OCI-LY1 (cell line): ENCODE measurements around the gene LSM4.

Experiments used
- H2AFZ ChIP-seq: fragments of 200-600 bp; sonication (generic), shearing (Covaris generic); 2 replicates; pipeline ENCODE4 v1.6.0; 2014; ENCODE audit warnings: antibody characterized with exemption, mild to moderate bottlenecking, low read length
- H3F3A ChIP-seq: fragments of 200-600 bp; sonication (generic), shearing (Covaris generic); 2 replicates; pipeline ENCODE4 v1.6.0; 2014; ENCODE audit warnings: mild to moderate bottlenecking, antibody characterized with exemption, low read length, moderate library complexity; ENCODE audit not compliant: insufficient read depth
- H3K27ac ChIP-seq: fragments of 200-600 bp; sonication (generic); 2 replicates; pipeline ENCODE4 v1.5.1; 2014; ENCODE audit warnings: low read length, mixed run types, mild to moderate bottlenecking, low read depth; ENCODE audit not compliant: poor library complexity, severe bottlenecking
- H3K27me3 ChIP-seq: fragments of 200-600 bp; sonication (generic); 2 replicates; pipeline ENCODE4 v1.6.0; 2014; ENCODE audit warnings: antibody characterized with exemption, mild to moderate bottlenecking, low read length, moderate library complexity; ENCODE audit not compliant: insufficient read depth
- H3K36me3 ChIP-seq: fragments of 200-600 bp; sonication (generic); 2 replicates; pipeline ENCODE4 v1.6.1; 2014; ENCODE audit warnings: mild to moderate bottlenecking, antibody characterized with exemption, low read length, moderate library complexity, mixed read lengths; ENCODE audit not compliant: insufficient read depth
- H3K4me1 ChIP-seq: fragments of 200-600 bp; sonication (generic); 2 replicates; pipeline ENCODE4 v1.5.1; 2014; ENCODE audit warnings: mild to moderate bottlenecking, low read length, moderate library complexity; ENCODE audit not compliant: insufficient read depth, severe bottlenecking
- H3K4me2 ChIP-seq: fragments of 200-600 bp; sonication (generic), shearing (Covaris generic); 2 replicates; pipeline ENCODE4 v1.6.1; 2014; ENCODE audit warnings: low read length
- H3K4me3 ChIP-seq: fragments of 200-600 bp; sonication (generic); 2 replicates; pipeline ENCODE4 v1.5.1; 2014; ENCODE audit warnings: low read length, low read depth, mild to moderate bottlenecking, mixed read lengths; ENCODE audit not compliant: poor library complexity, severe bottlenecking
- H3K79me2 ChIP-seq: fragments of 200-600 bp; shearing (Covaris generic); 2 replicates; pipeline ENCODE4 v1.6.1; 2016; ENCODE audit warnings: mixed run types, low read length, mixed read lengths; ENCODE audit not compliant: insufficient read depth
- H3K9ac ChIP-seq: fragments of 200-600 bp; sonication (generic), shearing (Covaris generic); 2 replicates; pipeline ENCODE4 v1.6.1; 2014; ENCODE audit warnings: mild to moderate bottlenecking, low read length, mixed read lengths
- H3K9me2 ChIP-seq: fragments of 200-600 bp; sonication (generic), shearing (Covaris generic); 2 replicates; pipeline ENCODE4 v1.6.1; 2014; ENCODE audit warnings: low read depth, mild to moderate bottlenecking, low read length, mixed read lengths
- H3K9me3 ChIP-seq: fragments of 200-600 bp; shearing (Covaris generic); 2 replicates; pipeline ENCODE4 v1.6.1; 2014; ENCODE audit warnings: low read length, mixed read lengths
- H4K20me1 ChIP-seq: fragments of 200-600 bp; sonication (generic), shearing (Covaris generic); 2 replicates; pipeline ENCODE4 v1.6.0; 2016; ENCODE audit warnings: mild to moderate bottlenecking, low read length; ENCODE audit not compliant: insufficient read depth
- EZH2 ChIP-seq: fragments of 200-600 bp; sonication (generic), shearing (Covaris generic); IDR thresholded peaks from 2 replicates; pipeline ENCODE4 v1.8.0; 2017; ENCODE audit warnings: borderline replicate concordance, mixed run types, mild to moderate bottlenecking, antibody characterized with exemption, low read length, moderate library complexity, mixed read lengths
- TF ChIP-seq, protein P1 (sequence below): fragments of 200-600 bp; sonication (generic), shearing (Covaris generic); IDR thresholded peaks from 2 replicates; pipeline ENCODE4 v1.5.1; 2017; ENCODE audit warnings: mild to moderate bottlenecking, antibody characterized with exemption, low read length, moderate library complexity, mixed read lengths

Gene LSM4

GRCh38 chr19:18322759-18323460 is at the start of gene LSM4:
TSS of gene LSM4 (minus strand) at chr19:18323076. CDS start at chr19:18323020, 56 bp downstream.
- no peaks in the 10 kb centered on the region for H3K9me3 ChIP-seq
- H2AFZ ChIP-seq = peak within 1 kb of the TSS; percentile 73

GRCh38 chr19:18368504-18369222 is 45.8 kb upstream of the LSM4 start:
- no peak overlapping the region for H3K27ac ChIP-seq
- H2AFZ ChIP-seq = no peak overlapping the region
- H3K79me2 ChIP-seq = no peaks in the 10 kb centered on the region
- H3K36me3 ChIP-seq = no peaks in the 10 kb centered on the region
- H4K20me1 ChIP-seq = no peaks in the 10 kb centered on the region
- no peaks in the 10 kb centered on the region for H3K9me3 ChIP-seq
- H3K9ac ChIP-seq = no peak overlapping the region
- TF ChIP-seq EZH2 = no peak
- TF ChIP-seq, protein P1, sequence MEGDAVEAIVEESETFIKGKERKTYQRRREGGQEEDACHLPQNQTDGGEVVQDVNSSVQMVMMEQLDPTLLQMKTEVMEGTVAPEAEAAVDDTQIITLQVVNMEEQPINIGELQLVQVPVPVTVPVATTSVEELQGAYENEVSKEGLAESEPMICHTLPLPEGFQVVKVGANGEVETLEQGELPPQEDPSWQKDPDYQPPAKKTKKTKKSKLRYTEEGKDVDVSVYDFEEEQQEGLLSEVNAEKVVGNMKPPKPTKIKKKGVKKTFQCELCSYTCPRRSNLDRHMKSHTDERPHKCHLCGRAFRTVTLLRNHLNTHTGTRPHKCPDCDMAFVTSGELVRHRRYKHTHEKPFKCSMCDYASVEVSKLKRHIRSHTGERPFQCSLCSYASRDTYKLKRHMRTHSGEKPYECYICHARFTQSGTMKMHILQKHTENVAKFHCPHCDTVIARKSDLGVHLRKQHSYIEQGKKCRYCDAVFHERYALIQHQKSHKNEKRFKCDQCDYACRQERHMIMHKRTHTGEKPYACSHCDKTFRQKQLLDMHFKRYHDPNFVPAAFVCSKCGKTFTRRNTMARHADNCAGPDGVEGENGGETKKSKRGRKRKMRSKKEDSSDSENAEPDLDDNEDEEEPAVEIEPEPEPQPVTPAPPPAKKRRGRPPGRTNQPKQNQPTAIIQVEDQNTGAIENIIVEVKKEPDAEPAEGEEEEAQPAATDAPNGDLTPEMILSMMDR = no peak
- H3K4me1 ChIP-seq = peaks cover 7% of the 10 kb centered on the region
- no peaks in the 10 kb centered on the region for H3K9me2 ChIP-seq
- no peaks in the 10 kb centered on the region for H3K27me3 ChIP-seq
- no peak overlapping the region for H3K4me2 ChIP-seq
- H3K4me3 ChIP-seq = no peak overlapping the region
- no peaks in the 10 kb centered on the region for H3F3A ChIP-seq

More at GRCh38 chr19:18322759-18323460, at the start of gene LSM4:
- peak within 1 kb of the TSS; percentile 98 for H3K4me2 ChIP-seq
- no peaks in the 10 kb centered on the region for H3K9me2 ChIP-seq
- peak within 1 kb of the TSS; percentile 90 for H3K4me3 ChIP-seq
- H3K4me1 ChIP-seq = peaks cover 34% of the 10 kb centered on the region
- TF ChIP-seq EZH2 = no peak
- TF ChIP-seq, protein P1 = peak; percentile 46; the same call in 1 of the 2 replicates
- peak within 1 kb of the TSS; percentile 88 for H3K9ac ChIP-seq
- peaks cover 19% of the 10 kb centered on the region; the same call in 1 of the 2 replicates for H3K36me3 ChIP-seq
- H3F3A ChIP-seq = 0 out of 2 replicates have a peak, but pooled peaks cover 5% of the 10 kb centered on the region
- peaks cover 13% of the 10 kb centered on the region for H3K79me2 ChIP-seq
- no peaks in the 10 kb centered on the region for H4K20me1 ChIP-seq
- H3K27ac ChIP-seq = peak within 1 kb of the TSS; percentile 89
- no peaks in the 10 kb centered on the region for H3K27me3 ChIP-seq

- Histone ChIP-seq H3K27ac (no peak overlapping the region), H3K9me3 (no peaks in the 10 kb centered on the region), H3K36me3 (0 out of 2 replicates have a peak, but pooled peaks cover 3% of the 10 kb centered on the region), H3K4me2 (no peak overlapping the region), H2AFZ (no peak overlapping the region), H3K79me2 (no peaks in the 10 kb centered on the region), H3F3A (no peaks in the 10 kb centered on the region), H3K27me3 (no peaks in the 10 kb centered on the region), H3K4me1 (peaks cover 7% of the 10 kb centered on the region), H3K4me3 (no peak overlapping the region), H3K9ac (no peak overlapping the region), H3K9me2 (no peaks in the 10 kb centered on the region), H4K20me1 (no peaks in the 10 kb centered on the region)
- TF ChIP-seq EZH2 = no peak
- TF ChIP-seq, protein P1 = no peak
These were observed 43.2 kb upstream of the LSM4 start for GRCh38 chr19:18366021-18366435.
